ENCODE data around the gene COX7A2L.
"Not testable (repeated sequence)": the region's sequence is repeated elsewhere in the genome, so short reads cannot be mapped to it uniquely, and the experiment has no call there.

COX7A2L gene

GRCh38 chr2:42360890-42361727, at the start of gene COX7A2L:
Gene COX7A2L (minus strand): TSS chr2:42361217. CDS start chr2:42361161, 56 bp downstream.
- DNase-seq: peak; percentile 91

- DNase-seq: no peak
Observed at GRCh38 chr2:42408009-42408408, 47.0 kb upstream of the COX7A2L start.

GRCh38 chr2:42407476-42407875, 46.5 kb upstream of the COX7A2L start:
- no peak for DNase-seq

GRCh38 chr2:42404676-42405075, 43.7 kb upstream of the COX7A2L start:
- DNase-seq: no peak

- no peak for DNase-seq
Observed at GRCh38 chr2:42401773-42402172, 40.8 kb upstream of the COX7A2L start.

- DNase-seq: not testable (repeated sequence)
Observed at GRCh38 chr2:42398052-42398451, 37.0 kb upstream of the COX7A2L start.

GRCh38 chr2:42393320-42393719, 32.3 kb upstream of the COX7A2L start:
- DNase-seq: not testable (repeated sequence)

- DNase-seq: no peak
Observed at GRCh38 chr2:42392191-42392590, 31.2 kb upstream of the COX7A2L start.

GRCh38 chr2:42390401-42390969, 29.5 kb upstream of the COX7A2L start:
- DNase-seq: no peak

GRCh38 chr2:42386682-42387081, 25.7 kb upstream of the COX7A2L start:
- DNase-seq: no peak

- DNase-seq: no peak
Observed at GRCh38 chr2:42385225-42385624, 24.2 kb upstream of the COX7A2L start.

- no peak for DNase-seq
Observed at GRCh38 chr2:42383855-42384530, 23.0 kb upstream of the COX7A2L start.

GRCh38 chr2:42382144-42382543, 21.1 kb upstream of the COX7A2L start:
- DNase-seq: no peak

- not testable (repeated sequence) for DNase-seq
Observed at GRCh38 chr2:42380026-42380425, 19.0 kb upstream of the COX7A2L start.

- DNase-seq: no peak
Observed at GRCh38 chr2:42378415-42378814, 17.4 kb upstream of the COX7A2L start.

GRCh38 chr2:42376758-42377157, 15.7 kb upstream of the COX7A2L start:
- DNase-seq: no peak

- no peak for DNase-seq
Observed at GRCh38 chr2:42372474-42373200, 11.6 kb upstream of the COX7A2L start.

- no peak for DNase-seq
Observed at GRCh38 chr2:42371611-42372473, 10.8 kb upstream of the COX7A2L start.

GRCh38 chr2:42369532-42370229, 8.7 kb upstream of the COX7A2L start:
- no peak for DNase-seq

GRCh38 chr2:42368817-42369531, 8.0 kb upstream of the COX7A2L start:
- peak; percentile 36 for DNase-seq

- DNase-seq: no peak
Observed at GRCh38 chr2:42367835-42368234, 6.8 kb upstream of the COX7A2L start.
